Adipocyte (in vitro differentiated cells): ENCODE measurements around the gene LMLN.
"Not testable (repeated sequence)": the region's sequence is repeated elsewhere in the genome, so short reads cannot be mapped to it uniquely, and the experiment has no call there.

Experiments
- DNase-seq: peaks from one replicate; pipeline ENCODE4 v3.0.0-alpha.2; 2015; ENCODE audit warnings: low read depth
- H3K27me3 ChIP-seq: replicated peaks from 2 replicates; pipeline ENCODE4 v1.7.0; 2013; ENCODE audit warnings: mild to moderate bottlenecking, low read length, moderate library complexity; ENCODE audit not compliant: control insufficient read depth, insufficient read depth
- H3K36me3 ChIP-seq: 2 replicates; pipeline ENCODE4 v1.7.0; 2013; ENCODE audit warnings: low read length, mild to moderate bottlenecking, moderate library complexity; ENCODE audit not compliant: control insufficient read depth, insufficient read depth, severe bottlenecking
- H3K4me1 ChIP-seq: 2 replicates; pipeline ENCODE4 v1.7.0; 2013; ENCODE audit warnings: mild to moderate bottlenecking, low read length, moderate library complexity; ENCODE audit not compliant: control insufficient read depth, insufficient read depth
- H3K4me3 ChIP-seq: 2 replicates; pipeline ENCODE4 v1.7.0; 2013; ENCODE audit warnings: mild to moderate bottlenecking, low read length, moderate library complexity
- H3K9ac ChIP-seq: 2 replicates; pipeline ENCODE4 v1.7.0; 2013; ENCODE audit warnings: mild to moderate bottlenecking, low read length, moderate library complexity
- H3K9me3 ChIP-seq: 2 replicates; pipeline ENCODE4 v1.7.0; 2013; ENCODE audit warnings: mild to moderate bottlenecking, low read length, moderate library complexity; ENCODE audit not compliant: control insufficient read depth

LMLN gene

GRCh38 chr3:197958848-197959247, 1.2 kb upstream of the LMLN start:
- not testable (repeated sequence) for DNase-seq, H3K27me3 ChIP-seq, H3K9me3 ChIP-seq
- peaks cover 50% of the 10 kb centered on the region for H3K4me1 ChIP-seq
- peak overlapping the region; percentile 88 for H3K9ac ChIP-seq
- H3K36me3 ChIP-seq = peaks cover 31% of the 10 kb centered on the region
- H3K4me3 ChIP-seq = peak overlapping the region; percentile 92

GRCh38 chr3:197959500-197959890, 522 bp upstream of the LMLN start:
- Histone ChIP-seq H3K4me3 (peak overlapping the region; percentile 92), H3K27me3 (no peaks in the 10 kb centered on the region)

GRCh38 chr3:197960694-197961581, 921 bp downstream of the LMLN start:
- Histone ChIP-seq H3K4me1 (peaks cover 41% of the 10 kb centered on the region), H3K27me3 (no peaks in the 10 kb centered on the region), H3K9me3 (no peaks in the 10 kb centered on the region), H3K36me3 (peaks cover 10% of the 10 kb centered on the region), H3K4me3 (peak overlapping the region; percentile 92), H3K9ac (peak overlapping the region; percentile 91)
- peak; percentile 76 for DNase-seq

More at GRCh38 chr3:197959500-197959890, 522 bp upstream of the LMLN start:
- H3K4me1 ChIP-seq = peaks cover 44% of the 10 kb centered on the region
- H3K9me3 ChIP-seq = no peaks in the 10 kb centered on the region
- peaks cover 24% of the 10 kb centered on the region for H3K36me3 ChIP-seq
- H3K9ac ChIP-seq = peak overlapping the region; percentile 88
- no peak for DNase-seq

GRCh38 chr3:197961582-197961945, 1.5 kb downstream of the LMLN start:
- peak overlapping the region; percentile 91 for H3K9ac ChIP-seq

GRCh38 chr3:197963019-197963637, 3.1 kb downstream of the LMLN start:
- no peak for DNase-seq
- peaks cover 23% of the 10 kb centered on the region for H3K4me1 ChIP-seq
- no peaks in the 10 kb centered on the region for H3K27me3 ChIP-seq
- peaks cover 6% of the 10 kb centered on the region for H3K9me3 ChIP-seq
- no peak overlapping the region for H3K4me3 ChIP-seq
- no peaks in the 10 kb centered on the region for H3K36me3 ChIP-seq
- H3K9ac ChIP-seq = no peak overlapping the region

More at GRCh38 chr3:197961582-197961945, 1.5 kb downstream of the LMLN start:
- Histone ChIP-seq H3K27me3 (no peaks in the 10 kb centered on the region), H3K9me3 (no peaks in the 10 kb centered on the region), H3K36me3 (peaks cover 4% of the 10 kb centered on the region), H3K4me3 (peak overlapping the region; percentile 92), H3K4me1 (peaks cover 39% of the 10 kb centered on the region)
- DNase-seq = no peak

- peaks cover 14% of the 10 kb centered on the region for H3K9me3 ChIP-seq
- H3K9ac ChIP-seq, H3K4me3 ChIP-seq, H3K36me3 ChIP-seq, H3K27me3 ChIP-seq, H3K4me1 ChIP-seq, DNase-seq: not testable (repeated sequence)
Measured at GRCh38 chr3:197967337-197967989, 7.4 kb downstream of the LMLN start.

GRCh38 chr3:197970588-197970987, 10.6 kb downstream of the LMLN start:
- Histone ChIP-seq H3K4me3 (no peak overlapping the region), H3K9ac (no peak overlapping the region), H3K27me3 (no peaks in the 10 kb centered on the region), H3K9me3 (peaks cover 15% of the 10 kb centered on the region), H3K4me1 (no peaks in the 10 kb centered on the region), H3K36me3 (peaks cover 6% of the 10 kb centered on the region)
- no peak for DNase-seq

GRCh38 chr3:197974016-197974415, 14.0 kb downstream of the LMLN start:
- Histone ChIP-seq H3K9me3 (peaks cover 10% of the 10 kb centered on the region), H3K4me1 (no peaks in the 10 kb centered on the region), H3K9ac (no peak overlapping the region), H3K36me3 (peaks cover 27% of the 10 kb centered on the region), H3K27me3 (no peaks in the 10 kb centered on the region), H3K4me3 (no peak overlapping the region)
- no peak for DNase-seq

- H3K9ac ChIP-seq = no peak overlapping the region
- H3K36me3 ChIP-seq = peaks cover 27% of the 10 kb centered on the region
- H3K4me1 ChIP-seq = no peaks in the 10 kb centered on the region
- H3K27me3 ChIP-seq = no peaks in the 10 kb centered on the region
- H3K9me3 ChIP-seq = peaks cover 10% of the 10 kb centered on the region
- DNase-seq = no peak
- H3K4me3 ChIP-seq = no peak overlapping the region
Measured at GRCh38 chr3:197975311-197975710, 15.3 kb downstream of the LMLN start.

- Histone ChIP-seq H3K9me3 (no peaks in the 10 kb centered on the region), H3K36me3 (peaks cover 11% of the 10 kb centered on the region), H3K4me1 (no peaks in the 10 kb centered on the region), H3K9ac (no peak overlapping the region), H3K4me3 (no peak overlapping the region), H3K27me3 (no peaks in the 10 kb centered on the region)
- no peak for DNase-seq
Measured at GRCh38 chr3:197983076-197983475, 23.1 kb downstream of the LMLN start.

GRCh38 chr3:197989651-197990050, 29.6 kb downstream of the LMLN start:
- no peak overlapping the region for H3K4me3 ChIP-seq
- no peaks in the 10 kb centered on the region for H3K9me3 ChIP-seq
- DNase-seq = no peak
- H3K27me3 ChIP-seq = no peaks in the 10 kb centered on the region
- peaks cover 30% of the 10 kb centered on the region for H3K36me3 ChIP-seq
- no peaks in the 10 kb centered on the region for H3K4me1 ChIP-seq
- no peak overlapping the region for H3K9ac ChIP-seq
